Esophagus squamous epithelium (tissue), 4 donors: ENCODE data around the gene RNU2-1.

Experiments used
- POLR2A ChIP-seq, 4 donors: fragments of 450-650 bp; IDR thresholded peaks; one replicate each; pipeline ENCODE4 v1.6.1; 2017; ENCODE audit warnings: antibody characterized with exemption in 4 of 4, mild to moderate bottlenecking in 4 of 4, moderate library complexity in 3 of 4
- TF ChIP-seq, protein P1 (sequence below), 6 experiments: fragments of 450-650 bp in 4 of 6; fragments of 200-600 bp in 2 of 6; sonication (generic) in 2 of 6; IDR thresholded peaks; one replicate each; pipeline ENCODE4 v1.5.1; 2016 to 2019; ENCODE audit warnings: antibody characterized with exemption in 6 of 6, mild to moderate bottlenecking in 4 of 6, moderate library complexity in 4 of 6

- TF ChIP-seq, protein P1, sequence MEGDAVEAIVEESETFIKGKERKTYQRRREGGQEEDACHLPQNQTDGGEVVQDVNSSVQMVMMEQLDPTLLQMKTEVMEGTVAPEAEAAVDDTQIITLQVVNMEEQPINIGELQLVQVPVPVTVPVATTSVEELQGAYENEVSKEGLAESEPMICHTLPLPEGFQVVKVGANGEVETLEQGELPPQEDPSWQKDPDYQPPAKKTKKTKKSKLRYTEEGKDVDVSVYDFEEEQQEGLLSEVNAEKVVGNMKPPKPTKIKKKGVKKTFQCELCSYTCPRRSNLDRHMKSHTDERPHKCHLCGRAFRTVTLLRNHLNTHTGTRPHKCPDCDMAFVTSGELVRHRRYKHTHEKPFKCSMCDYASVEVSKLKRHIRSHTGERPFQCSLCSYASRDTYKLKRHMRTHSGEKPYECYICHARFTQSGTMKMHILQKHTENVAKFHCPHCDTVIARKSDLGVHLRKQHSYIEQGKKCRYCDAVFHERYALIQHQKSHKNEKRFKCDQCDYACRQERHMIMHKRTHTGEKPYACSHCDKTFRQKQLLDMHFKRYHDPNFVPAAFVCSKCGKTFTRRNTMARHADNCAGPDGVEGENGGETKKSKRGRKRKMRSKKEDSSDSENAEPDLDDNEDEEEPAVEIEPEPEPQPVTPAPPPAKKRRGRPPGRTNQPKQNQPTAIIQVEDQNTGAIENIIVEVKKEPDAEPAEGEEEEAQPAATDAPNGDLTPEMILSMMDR (IDR thresholded peaks at IDR 0.05) = no peak
- TF ChIP-seq POLR2A (IDR thresholded peaks at IDR 0.05) = no peak
Measured at GRCh38 chr17:43216369-43216761, 17.4 kb downstream of the RNU2-1 start.
